ENCODE data around the gene CCDC88C.

CCDC88C gene

DNA sequence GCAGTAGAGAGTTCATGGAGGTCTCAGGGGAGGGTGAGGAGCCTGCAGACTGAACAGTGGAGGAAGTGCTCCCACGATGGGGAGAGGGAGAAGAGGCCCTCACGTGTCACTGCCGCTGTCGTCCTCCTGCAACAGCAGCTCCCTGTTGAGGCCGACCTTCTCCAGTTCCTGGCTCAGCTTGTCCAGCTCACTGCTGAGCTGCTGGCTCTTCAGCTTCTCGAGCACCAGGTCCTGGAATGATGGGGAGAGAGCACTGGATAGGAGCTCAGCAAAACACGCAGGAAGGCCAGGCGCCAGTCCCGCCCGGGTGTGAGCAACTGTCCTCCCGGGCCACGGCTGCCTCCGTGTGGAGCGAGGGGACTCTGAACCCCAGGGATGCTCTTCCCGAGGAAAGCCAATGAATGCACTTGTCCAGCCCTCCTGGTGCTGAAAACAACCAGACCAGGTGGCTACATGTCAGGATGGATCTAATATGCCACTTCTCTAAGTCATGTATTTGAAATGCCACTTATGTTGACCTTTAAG is 107.8 kb downstream of the CCDC88C start:
- no peak for DNase-seq (ENCODE audit: low spot score)

DNA sequence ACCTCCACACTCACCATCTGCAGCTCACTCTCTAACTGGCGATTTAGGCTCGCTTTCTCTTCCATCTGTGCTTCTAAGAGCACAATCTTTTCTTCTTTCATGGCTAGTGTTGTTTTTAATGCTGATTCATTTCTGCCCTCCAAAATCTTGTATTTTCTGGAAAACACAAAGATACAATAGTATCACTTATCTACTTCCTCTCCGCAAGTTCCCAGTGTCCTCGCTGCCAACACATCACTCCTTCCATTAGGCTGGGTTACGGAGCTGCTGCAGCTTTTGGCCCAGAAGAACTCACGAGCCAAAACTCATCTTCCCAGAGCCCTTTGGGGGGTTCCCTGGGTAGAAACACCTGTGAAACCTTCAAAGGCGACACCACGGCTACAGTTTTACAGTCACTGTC is 109.3 kb downstream of the CCDC88C start:
- DNase-seq (ENCODE audit: low spot score), result no peak

DNA sequence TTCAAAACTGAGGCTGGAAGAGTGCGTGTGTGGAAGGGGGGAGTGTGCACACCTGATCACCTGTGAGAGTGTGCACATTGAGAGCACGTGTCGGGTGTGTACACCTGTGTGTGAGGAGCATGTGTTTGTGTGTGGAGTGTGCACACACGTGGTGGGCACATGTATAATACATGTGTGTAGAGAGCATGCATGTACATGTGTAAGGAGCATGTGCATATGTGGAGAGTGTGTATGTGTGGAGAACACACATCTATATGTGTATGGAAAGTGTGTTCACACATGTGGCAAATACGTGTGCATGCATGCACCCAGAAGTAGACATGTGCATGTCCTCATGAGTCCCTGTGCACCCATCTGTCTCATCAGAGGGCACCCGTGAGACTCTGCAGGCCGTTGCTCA is 110.0 kb downstream of the CCDC88C start:
- DNase-seq (ENCODE audit: low spot score), result no peak

DNA sequence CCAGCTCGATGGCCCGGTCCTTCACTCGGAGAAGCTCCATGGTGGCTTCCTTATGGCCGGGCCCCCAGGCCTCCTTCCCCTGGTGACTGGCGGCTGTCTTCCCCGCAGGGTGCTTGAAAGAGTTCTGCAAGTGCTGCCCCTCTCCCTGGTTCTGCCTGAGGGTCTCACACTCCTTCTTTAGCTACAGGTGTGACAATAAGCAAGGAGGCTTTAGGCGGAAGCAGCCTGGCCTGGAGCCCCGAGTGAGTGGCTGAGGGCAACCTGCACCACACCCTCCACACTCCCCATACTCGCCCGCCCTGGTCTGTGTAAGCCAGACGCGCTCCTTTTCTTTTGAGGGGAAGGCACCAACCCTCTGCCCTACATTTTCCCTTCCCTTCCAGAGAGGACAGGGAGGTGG is 110.6 kb downstream of the CCDC88C start:
- DNase-seq (ENCODE audit: low spot score), result no peak

DNA sequence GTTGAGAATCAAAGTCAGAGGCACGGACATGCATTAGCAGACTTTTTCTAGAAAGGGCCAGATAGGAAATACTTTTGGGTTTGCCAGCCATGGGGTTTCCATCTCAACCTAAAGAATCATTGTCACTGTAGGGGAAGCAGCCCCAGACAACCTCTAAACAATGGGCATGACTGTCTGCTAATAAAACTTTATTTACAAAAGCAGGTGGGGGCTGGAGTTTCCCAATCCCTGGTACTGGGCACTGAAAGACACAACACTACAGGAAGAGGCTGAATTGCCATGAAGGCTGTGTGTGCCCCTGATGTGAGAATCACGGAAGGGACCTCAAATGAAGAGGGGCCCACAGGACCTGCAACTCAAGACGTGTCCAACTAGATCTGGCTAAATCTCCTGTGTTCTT is 111.1 kb downstream of the CCDC88C start:
- DNase-seq (ENCODE audit: low spot score), result no peak

DNA sequence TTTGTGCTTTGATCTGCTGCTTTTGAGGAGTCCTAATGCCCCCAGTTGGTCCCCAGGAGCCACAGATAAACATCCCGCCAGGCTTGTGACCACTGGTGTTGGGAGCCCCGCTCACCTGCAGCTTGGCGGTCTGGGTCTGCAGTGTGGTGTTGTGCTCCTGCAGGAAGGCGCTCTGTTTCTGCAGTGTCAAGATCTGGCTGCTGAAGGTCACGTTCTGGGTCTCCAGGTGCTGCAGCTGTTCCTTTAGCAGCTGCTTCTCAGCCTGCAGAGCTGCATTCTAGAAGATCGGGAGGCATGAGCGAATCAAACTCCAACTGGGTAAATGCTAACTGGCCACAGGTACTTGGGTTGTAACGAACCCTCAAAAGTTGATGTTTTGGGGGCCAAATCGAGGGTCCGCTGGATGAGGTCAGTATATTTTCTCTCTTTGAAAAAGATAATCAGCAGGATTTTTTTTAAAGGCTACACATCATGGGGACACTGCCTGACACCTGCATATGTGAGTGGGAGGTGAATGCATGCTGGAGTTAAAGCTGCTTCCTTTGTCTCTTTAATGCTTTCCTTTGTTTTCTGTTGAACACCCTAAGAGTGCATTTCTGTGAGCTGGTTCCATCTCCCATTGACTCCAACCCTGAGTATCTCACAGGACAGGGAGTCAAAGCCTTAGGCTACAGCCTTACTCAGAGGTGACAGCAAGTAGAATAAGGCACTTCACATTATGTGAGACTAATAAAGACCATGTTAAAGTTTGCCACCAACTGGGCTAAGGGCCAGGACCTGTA is 111.8 kb downstream of the CCDC88C start:
- DNase-seq (ENCODE audit: low spot score), result no peak

DNA sequence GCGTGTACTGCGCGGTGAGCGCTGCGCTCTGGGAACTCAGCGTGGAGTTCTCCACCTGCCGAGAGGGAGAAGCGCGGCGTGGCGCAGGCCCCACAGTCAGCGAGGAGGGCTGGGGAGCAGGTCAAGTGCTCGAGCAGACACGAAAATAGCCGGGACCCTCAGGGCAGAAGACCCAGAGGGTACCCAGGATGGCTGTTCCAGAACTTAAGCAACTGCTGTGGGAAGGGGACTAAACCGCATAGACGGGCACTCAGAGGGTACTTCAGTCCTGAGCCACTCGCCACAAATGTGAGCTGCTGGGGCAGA is 113.7 kb downstream of the CCDC88C start:
- no peak for DNase-seq (ENCODE audit: low spot score)

DNA sequence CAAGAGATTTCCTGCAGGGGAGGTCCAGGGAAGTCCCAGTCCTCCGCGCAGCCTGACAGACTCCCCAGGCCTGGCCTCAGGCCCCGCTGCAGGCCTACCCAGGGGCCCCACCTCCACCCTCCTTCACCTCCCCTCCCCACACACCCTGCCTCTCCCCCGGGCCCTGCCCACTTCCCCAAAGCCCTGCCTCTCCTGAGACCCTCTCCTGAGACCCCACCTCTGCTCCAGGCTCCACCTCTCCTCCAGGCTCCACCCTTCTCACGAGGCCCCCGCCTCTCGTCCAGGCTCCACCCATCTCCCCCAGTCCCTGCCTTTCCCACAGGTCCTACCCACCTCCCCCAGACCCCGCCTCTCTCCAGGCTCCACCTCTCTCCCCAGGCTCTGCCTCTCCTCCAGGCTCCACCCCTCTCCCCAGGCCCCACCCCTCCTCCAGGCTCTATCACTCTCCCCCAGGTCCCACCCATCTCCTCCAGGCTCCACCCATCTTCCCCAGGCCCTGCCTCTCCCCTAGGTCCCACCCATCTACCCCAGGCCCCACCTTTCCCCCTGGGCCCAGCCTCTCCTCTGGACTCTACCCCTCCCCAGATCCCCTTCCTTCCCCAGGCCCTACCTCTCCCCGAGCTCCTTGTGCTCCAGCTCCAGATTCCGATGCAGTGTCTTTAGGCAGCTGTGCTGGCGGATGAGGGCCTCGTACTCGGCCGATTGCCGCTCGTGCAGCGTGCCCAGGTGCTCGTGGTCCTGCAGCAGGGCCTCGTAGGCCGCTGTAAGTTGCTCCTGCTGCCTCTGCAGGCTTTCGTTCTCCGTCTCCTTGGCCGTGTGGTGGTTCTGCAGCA is 114.3 kb downstream of the CCDC88C start:
- DNase-seq (ENCODE audit: low spot score), result no peak

DNA sequence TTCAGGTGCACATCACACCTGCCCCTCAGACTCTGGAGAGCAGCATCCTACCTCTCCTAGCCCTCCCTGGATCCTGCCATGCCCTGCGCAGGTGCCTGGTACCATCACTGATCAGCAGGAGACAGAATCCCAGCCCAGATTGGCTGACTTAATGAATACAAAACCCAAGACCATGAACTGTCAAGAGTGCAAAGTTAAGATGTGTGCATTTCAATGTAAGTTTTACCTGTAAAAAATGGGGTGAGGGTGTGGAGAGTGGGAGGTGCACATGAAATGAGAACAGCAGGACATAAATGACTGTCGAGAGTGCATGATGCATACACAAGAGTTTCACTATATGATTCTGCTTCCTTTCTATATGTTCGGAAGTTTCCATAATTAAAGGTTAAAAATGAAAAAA is 115.2 kb downstream of the CCDC88C start:
- no peak for DNase-seq (ENCODE audit: low spot score)

DNA sequence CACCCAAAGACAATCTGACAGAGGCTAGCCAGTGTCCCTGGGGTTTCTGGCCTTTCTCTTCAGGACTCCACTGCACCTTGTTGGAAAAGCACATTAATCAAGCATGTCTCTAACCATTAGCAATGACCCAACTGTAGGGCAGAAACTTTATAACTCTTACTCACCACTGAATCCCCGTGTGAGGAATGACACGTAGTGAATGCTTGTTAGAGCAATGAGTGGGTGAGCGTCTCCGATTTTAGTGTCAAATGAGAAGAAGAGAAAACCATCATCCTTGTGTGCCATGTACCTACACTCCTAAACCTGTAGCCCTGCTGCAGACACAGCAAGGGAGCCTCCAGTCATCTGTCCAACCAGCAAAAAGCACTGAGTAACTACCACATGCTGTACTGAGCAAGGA is 116.7 kb downstream of the CCDC88C start:
- no peak for DNase-seq (ENCODE audit: low spot score)

DNA sequence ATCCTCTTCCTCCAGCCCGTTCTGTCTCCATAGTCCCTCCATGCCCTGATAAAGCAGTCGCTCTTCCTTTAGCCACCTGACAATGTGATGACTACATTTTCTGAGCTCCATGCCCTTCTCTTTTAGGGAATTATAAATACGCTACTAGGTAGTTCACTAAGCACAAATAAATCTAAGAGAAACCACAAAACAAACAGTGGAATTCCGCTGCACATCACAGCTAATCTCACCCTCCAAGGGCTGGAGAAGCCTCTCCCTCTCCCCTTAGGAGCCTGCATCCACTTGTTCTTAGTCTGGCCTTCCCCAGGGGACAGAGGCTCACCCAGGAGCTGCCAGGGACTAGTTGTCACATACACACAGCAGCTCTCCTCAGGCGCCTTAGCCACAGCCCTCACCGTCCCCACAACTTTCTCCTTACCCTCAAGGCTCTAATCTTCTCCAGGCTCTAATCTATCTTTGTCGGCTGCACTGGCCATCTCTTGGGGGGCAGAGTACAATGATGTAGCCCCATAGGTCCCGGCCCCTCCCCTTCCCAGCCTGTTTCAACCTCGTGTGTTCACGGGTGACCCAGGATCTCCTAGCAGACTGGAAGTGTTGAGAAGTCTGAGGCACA is 117.2 kb downstream of the CCDC88C start:
- no peak for DNase-seq (ENCODE audit: low spot score)

DNA sequence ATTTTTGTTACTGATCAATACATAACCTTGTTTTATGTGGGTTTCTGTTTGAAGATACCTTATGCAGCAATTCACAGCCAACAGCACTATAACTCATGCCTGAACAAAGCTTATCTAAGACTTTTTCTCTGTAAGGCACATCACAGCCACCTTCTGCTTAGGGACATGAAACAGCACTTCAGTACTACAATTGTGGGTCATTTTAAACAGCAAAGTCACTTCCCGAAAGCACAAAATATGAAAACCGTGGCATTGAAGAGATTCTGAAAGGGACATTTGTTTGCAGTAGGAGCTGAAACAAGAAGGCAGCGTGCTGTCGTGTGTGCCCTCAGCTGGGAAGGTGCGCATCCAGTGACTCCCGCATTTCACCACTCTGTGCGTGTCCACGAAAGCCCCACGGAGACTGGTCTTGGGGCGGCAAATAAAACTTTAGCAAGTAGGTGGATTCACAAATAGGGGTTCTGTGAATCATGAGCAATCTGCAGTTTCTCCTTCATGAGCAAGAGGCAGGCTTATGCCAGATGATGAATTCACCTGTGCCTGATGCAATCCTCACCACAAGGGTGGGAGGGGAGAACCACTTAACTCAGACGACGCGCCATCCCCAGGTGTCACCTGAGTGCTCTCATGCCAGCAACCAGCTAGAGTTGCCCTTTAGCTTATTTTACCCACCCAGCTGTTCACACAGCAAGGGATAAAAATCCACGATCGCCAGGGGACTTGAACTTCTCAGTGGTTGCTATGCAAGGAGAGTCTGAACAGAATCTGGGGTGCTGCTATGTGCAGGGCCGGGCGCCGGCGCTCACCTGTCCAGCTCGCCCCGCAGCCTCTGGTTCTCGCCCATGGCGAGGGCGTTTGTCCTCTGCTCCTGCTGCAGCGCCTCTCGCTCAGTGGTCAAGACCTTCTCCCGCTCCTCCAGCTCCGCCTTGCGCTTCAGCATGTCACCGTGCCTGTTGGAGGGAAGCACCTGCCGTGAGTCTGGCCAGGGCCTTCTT is 118.2 kb downstream of the CCDC88C start:
- DNase-seq (ENCODE audit: low spot score), result no peak

DNA sequence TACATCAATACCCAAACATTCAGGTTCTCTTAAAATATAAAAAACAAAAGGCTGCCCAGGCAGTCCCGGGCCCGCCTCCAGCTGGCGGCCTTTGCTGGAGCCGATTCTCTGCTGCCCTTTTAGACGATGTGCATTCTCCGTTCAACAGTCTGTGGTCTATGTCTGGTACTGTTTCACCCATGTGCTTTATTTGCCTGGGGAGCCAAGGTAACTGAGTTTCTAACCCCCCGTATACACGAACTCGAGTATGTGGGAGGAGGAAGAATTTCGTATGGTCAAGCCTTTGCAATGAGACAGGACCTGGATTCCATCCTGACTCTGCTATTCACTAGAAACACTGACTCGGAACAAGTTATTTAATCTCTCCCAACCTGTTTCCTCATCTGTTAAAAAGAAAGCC is 119.0 kb downstream of the CCDC88C start:
- no peak for DNase-seq (ENCODE audit: low spot score)

DNA sequence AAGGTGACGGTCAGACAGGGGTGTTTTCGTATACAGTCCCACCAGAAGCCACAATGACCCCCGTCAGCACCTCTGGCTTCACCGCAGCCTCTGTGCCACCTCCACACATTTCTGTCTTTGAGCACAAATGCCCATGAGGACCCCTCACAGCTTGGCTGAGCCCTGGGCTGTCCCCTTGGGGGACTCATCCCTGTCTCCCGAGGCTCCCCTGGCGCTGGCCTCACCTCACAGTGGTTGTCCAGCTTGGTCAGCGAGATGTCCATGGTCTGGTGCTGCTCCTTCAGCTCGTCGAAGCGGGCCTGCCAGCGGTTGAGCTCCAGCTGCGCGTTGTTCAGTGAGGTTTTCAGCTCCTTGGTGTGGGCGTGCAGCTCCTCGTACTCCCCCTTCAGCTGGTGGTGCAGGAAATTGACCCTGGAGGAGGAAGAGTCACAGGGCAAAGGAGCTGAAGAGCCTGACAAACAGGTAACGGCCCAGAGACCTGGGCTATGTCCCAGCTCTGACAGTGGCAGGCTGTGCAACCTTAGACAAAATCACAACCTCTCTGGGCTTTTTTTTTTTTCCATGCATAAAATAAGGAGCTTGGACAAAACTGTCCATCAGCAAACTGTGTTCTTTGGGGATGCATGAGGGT is 120.4 kb downstream of the CCDC88C start:
- DNase-seq (ENCODE audit: low spot score), result no peak

DNA sequence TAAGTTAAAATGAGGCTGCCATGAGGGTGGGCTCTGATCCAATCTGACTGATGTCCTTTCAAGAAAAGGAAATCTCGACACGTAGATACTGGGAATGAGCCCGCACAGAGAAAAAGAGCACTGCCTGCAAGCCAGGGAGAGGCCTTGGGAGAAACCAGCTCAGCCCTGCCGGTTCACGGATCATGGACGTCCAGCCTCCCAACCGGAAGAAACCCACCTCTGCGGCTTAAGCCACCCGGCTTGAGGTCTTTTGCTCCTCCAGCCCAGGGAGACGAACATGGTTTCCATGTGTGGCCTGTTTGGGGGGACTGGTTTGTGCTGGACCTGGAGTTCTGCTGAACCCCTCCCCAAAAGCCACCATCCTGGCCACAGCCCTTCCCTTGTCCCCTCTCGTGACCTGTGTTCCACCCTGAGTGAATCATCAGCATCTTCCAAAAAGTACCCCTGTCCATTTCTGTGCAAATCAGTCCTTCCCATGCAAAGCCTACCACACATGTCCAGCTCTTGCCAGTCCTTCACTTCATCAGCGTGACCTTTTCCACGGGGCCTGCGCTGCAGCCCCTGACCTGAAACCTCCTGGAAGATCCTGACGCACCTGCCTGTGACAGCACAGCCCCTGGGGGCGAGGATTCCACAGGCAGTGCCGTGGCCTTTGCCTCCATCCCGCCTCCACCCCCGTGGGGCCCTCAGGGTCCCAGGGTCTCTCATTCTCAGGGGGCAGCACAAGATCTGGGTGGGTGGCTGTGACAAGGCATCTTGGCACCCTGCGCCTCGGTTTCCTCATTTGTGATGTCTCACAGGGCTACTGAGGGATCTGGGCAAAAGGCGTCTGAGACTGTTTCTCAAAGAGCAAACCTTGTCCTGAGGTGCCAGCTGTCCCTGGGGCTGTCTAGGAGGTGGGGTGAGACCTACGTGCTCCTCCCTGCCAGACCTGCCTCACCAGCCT is 121.5 kb downstream of the CCDC88C start:
- DNase-seq (ENCODE audit: low spot score), result no peak

DNA sequence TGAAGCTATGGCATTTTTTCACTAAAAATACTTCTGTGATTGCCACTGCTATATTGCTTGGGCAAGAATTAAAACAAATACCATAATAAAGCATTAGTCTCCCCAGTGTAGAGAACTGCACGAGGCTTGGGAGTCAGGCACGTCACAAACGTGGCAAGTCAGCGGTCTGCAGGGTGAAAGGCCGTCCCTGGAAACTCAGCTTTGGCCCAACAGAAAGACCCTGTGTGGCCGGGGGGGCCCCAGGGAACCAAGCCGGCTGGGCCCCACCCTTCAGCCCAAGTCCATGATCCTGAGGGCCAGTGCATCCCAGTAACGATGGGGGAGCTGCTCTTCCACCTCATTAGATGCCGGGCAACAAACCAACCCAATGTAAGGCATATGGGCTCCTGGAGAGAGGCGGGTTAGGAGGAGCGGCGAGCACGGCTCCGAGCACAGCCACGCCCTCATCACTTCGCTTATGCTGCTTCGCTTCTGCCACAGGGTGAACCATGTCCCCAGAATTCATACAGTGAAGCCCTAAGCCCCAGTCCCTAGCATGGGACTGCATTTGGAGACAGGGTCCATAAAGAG is 122.3 kb downstream of the CCDC88C start:
- no peak for DNase-seq (ENCODE audit: low spot score)

DNA sequence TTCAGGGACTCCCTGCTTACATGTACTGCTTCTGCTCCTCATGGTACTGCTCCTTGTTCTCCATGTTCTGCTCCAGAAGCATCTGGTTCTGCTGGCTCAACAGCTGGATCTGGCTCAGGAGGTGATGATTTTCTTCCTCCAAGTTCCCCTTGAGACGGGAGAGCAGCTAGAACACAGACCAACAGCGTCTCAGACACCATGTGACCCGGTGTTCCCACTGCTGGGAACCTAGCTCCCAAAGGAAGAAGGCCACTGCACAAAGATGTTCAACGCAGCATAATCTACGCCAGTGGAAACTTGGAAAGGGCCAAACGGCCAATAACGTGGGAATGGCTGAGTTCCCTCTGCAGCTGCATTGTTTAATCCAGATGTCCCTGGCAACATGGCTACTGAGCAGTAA is 123.5 kb downstream of the CCDC88C start:
- no peak for DNase-seq (ENCODE audit: low spot score)

DNA sequence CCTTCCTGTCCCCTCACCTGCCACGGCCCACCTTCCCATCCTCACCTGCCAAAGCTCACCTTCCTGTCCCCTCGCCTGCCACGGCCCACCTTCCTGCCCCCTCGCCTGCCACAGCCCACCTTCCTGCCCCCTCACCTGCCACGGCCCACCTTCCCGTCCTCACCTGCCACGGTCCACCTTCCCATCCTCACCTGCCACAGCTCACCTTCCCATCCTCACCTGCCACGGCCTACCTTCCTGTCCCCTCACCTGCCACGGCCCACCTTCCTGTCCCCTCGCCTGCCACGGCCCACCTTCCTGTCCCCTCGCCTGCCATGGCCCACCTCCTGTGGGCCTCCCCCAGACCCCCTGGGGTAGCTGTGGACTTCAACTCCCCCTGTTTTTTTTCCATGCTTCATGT is 124.3 kb downstream of the CCDC88C start:
- DNase-seq (ENCODE audit: low spot score), result no peak

DNA sequence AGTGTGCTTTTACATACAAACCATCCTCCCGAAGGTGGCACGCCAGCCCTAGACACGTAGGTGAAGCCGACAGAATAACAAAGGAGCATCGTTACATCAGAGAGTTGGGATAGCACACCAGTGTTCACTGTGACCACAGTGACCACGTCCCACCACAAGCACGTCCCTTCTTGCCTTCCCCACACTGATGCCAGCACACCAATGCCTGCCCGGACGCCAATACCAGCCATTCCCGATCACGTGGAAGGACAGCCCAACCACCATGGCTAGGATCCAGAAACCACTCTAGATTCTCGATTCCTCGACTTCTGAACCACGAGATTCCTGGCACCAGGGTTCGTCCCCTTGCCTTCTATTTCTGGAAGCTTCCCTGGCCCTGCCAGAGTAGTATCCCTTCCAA is 125.1 kb downstream of the CCDC88C start:
- no peak for DNase-seq (ENCODE audit: low spot score)

All from Ammon's horn (tissue), 1 donor.